GM18526 (cell line): ENCODE measurements around the gene ABCA4.

Experiments
- POLR2A ChIP-seq: IDR thresholded peaks from 3 replicates; pipeline ENCODE4 v1.6.1; 2011; ENCODE audit not compliant: insufficient read length; ENCODE audit errors: extremely low read depth

The ABCA4 gene

DNA sequence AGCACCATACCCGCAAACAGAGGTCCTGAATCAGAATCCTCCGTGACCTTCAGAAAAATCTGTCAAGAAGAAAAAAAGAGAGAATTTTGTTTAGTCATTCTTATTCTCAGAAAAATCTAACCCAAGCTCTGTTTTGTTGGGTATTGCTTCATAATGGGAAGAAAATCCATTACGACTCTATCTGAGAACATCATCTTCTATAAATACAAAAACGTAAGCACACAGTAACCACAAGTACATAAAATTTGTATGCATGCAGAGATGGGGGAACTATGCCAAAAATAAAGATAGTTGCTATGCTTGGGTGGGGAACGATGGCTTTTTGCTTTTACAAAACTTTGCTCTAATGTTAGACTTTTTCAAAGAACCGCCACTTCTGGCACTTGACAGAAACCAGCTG lies 84.2 kb downstream of the ABCA4 start:
- TF ChIP-seq POLR2A, result no peak

DNA sequence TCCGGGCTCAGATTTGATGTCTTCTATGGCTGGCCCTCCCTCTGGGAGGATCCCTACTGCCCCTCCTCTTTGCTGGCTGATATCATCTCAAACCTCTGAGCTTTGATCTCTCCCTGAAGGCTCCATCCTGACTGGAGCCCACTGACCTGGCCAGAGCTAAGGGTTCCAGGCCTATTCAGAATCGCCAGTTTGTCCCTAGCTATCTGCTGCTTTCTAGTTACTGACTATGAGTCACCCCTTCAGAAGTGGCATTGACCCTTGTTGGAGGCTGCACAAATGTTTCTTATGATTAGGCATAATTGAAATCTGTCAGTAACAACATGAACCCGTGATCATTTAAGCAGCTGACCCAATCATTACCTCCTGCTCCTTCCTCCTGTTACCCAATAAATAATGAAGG lies 87.1 kb downstream of the ABCA4 start:
- no peak for TF ChIP-seq POLR2A

DNA sequence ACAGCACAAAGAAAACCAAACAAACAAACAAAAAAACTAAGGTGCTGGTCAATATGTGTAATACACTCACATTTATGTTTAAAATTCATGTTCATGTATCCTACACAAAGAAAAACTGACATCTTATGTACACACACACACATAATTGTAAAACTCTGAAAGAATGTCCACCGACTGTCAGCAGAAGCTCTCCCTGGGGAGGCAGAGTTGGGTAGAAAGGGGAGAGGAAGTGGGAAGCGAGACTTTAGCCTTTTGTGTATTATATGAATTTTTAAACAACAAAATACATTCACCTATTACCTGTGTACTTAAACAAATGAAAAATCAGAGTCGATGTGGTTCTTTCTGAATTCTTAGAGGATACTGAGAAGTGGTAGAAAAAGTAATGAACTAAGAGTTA lies 88.3 kb downstream of the ABCA4 start:
- no peak for TF ChIP-seq POLR2A

- no peak for TF ChIP-seq POLR2A
Observed at GRCh38 chr1:94031591-94031990, 89.4 kb downstream of the ABCA4 start.

DNA sequence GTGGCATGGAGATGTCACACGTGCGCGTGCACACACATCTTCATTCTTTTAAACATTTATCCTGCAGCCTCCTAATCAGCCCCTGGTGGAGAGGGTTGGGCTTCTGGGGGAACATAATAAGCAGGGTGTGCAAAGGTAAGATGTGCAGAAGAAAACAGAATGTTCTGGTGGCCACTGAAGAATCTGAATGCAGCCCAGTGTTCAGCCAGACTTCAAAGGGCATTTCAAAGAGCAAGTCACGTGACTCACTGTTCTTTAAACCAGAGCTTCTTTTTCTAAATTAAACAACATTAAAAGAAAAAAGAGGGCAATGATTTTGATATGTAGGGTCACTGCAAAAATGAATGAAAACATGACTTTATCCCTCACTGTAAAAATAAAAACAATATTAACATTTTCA lies 89.8 kb downstream of the ABCA4 start:
- TF ChIP-seq POLR2A, result no peak

GRCh38 chr1:94029130-94029993 lies 91.6 kb downstream of the ABCA4 start:
- no peak for TF ChIP-seq POLR2A

DNA sequence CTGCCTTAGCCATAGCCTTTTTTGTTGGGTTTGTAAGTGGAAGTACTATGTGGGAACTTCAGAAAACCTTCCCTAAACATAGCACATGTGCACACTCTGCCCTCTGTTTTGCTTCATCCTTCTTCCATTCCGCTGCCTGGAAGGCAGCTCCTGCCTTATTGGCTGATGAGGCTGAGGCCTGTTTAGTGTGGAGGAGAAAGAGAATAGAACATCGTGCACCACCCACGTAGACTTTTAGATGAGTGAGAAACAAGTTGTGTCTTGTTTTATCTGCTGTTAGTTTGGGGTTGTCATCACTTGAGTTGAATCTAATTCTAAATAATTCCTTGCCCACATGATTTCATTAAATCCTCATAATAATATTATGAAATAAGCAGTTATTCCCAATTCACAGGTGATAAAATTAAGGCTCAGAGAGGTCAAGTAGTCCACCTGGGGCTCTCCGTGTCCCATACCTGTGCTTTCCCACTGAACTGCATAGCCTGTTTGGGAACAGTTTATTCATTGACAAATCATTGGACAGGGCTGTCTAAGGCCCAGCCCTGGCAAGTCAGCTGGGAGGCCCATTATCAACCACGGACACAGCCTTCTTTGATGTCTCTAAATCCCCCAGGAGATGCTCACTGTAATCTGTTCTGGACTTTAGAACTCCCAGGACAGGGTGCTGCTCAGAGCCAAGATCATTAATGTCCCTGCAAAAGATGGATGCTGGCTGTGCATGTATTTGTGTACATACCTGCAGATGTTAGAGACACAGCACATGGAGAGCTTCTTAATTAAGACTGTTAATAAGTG lies 93.0 kb downstream of the ABCA4 start:
- TF ChIP-seq POLR2A, result no peak

- no peak for TF ChIP-seq POLR2A
Observed at GRCh38 chr1:94026619-94027380, 94.1 kb downstream of the ABCA4 start.

- no peak for TF ChIP-seq POLR2A
Observed at GRCh38 chr1:94025383-94026340, 95.3 kb downstream of the ABCA4 start.

GRCh38 chr1:94024104-94024792 lies 96.7 kb downstream of the ABCA4 start:
- no peak for TF ChIP-seq POLR2A

GRCh38 chr1:94022471-94023189 lies 98.3 kb downstream of the ABCA4 start:
- no peak for TF ChIP-seq POLR2A

GRCh38 chr1:94020764-94021579 lies 100.0 kb downstream of the ABCA4 start:
- no peak for TF ChIP-seq POLR2A

DNA sequence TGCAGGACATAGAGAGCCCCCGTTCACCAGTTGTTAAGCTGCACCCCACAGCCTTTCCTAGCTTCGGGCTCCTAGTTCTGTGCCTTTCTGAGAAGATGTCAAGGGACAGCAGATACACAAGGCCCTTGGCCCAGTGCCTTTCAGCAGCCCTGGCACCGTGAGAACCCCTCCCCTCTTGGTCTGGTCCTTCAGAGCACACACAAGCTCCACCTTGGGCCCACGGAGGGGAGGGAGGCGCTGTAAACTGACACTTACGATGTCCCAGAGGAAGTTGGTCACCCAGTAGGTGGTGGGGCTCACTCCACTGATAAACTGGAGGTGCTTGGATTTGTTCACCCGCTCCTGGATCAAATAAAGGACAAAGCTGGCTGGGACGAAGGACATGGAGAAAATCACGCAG lies 101.6 kb downstream of the ABCA4 start:
- TF ChIP-seq POLR2A, result no peak
